Osteocyte (in vitro differentiated cells): Measurements from ENCODE around the gene MDN1. TPM values are rescaled to one million over a fixed set of nuclear protein-coding genes. Genes with fewer than 3 reads are reported as not detected.

Source experiments
- DNase-seq: peaks from one replicate; pipeline ENCODE4 v3.0.0; 2021; ENCODE audit warnings: mixed read lengths; ENCODE audit not compliant: unreplicated experiment; ENCODE audit errors: extremely low spot score
- H3K27ac Mint-ChIP-seq: one replicate; pipeline ENCODE4 v1.8.0; 2021; ENCODE audit warnings: mild to moderate bottlenecking, mixed read lengths; ENCODE audit not compliant: unreplicated experiment
- H3K27me3 Mint-ChIP-seq: one replicate; pipeline ENCODE4 v1.8.0; 2021; ENCODE audit warnings: mixed read lengths; ENCODE audit not compliant: unreplicated experiment
- H3K36me3 Mint-ChIP-seq: one replicate; pipeline ENCODE4 v1.8.0; 2021; ENCODE audit warnings: mixed read lengths; ENCODE audit not compliant: unreplicated experiment
- H3K4me1 Mint-ChIP-seq: one replicate; pipeline ENCODE4 v1.8.0; 2021; ENCODE audit warnings: mixed read lengths; ENCODE audit not compliant: unreplicated experiment
- H3K4me3 Mint-ChIP-seq: one replicate; pipeline ENCODE4 v1.8.0; 2021; ENCODE audit warnings: mild to moderate bottlenecking, moderate library complexity, mixed read lengths; ENCODE audit not compliant: unreplicated experiment
- H3K9me3 Mint-ChIP-seq: one replicate; pipeline ENCODE4 v1.8.0; 2021; ENCODE audit warnings: mixed read lengths; ENCODE audit not compliant: unreplicated experiment
- CTCF ChIP-seq: fragments of 200-600 bp; sonication (generic); IDR thresholded peaks from 2 replicates; pipeline ENCODE4 v1.5.0; 2021; ENCODE audit warnings: antibody characterized with exemption, mild to moderate bottlenecking, moderate library complexity
- total RNA-seq: library from RNA; stranded (reverse); gene quantifications from 2 replicates; pipeline ENCODE4 v1.2.1, GENCODE V29; 2021

Gene MDN1
- total RNA-seq, 1 donor from 2014 or later = 30.8 TPM

- no peak for DNase-seq
- H3K36me3 Mint-ChIP-seq = peaks cover 32% of the 10 kb centered on the region
- H3K27ac Mint-ChIP-seq = no peak overlapping the region
- no peak for TF ChIP-seq CTCF
- no peak overlapping the region for H3K4me3 Mint-ChIP-seq
- no peaks in the 10 kb centered on the region for H3K9me3 Mint-ChIP-seq
- no peaks in the 10 kb centered on the region for H3K27me3 Mint-ChIP-seq
- no peaks in the 10 kb centered on the region for H3K4me1 Mint-ChIP-seq
Observed at GRCh38 chr6:89769572-89769971, 50.0 kb downstream of the MDN1 start.

GRCh38 chr6:89768324-89768723, 51.3 kb downstream of the MDN1 start:
- Mint-ChIP-seq H3K4me1 (no peaks in the 10 kb centered on the region), H3K27ac (no peak overlapping the region), H3K9me3 (no peaks in the 10 kb centered on the region), H3K4me3 (no peak overlapping the region), H3K27me3 (no peaks in the 10 kb centered on the region), H3K36me3 (peaks cover 33% of the 10 kb centered on the region)
- no peak for DNase-seq
- TF ChIP-seq CTCF = no peak

- Mint-ChIP-seq H3K27me3 (no peaks in the 10 kb centered on the region), H3K36me3 (peaks cover 26% of the 10 kb centered on the region), H3K4me3 (no peak overlapping the region), H3K27ac (no peak overlapping the region), H3K4me1 (no peaks in the 10 kb centered on the region), H3K9me3 (no peaks in the 10 kb centered on the region)
- DNase-seq = no peak
- TF ChIP-seq CTCF = no peak
Observed at GRCh38 chr6:89763550-89763949, 56.0 kb downstream of the MDN1 start.

- DNase-seq = no peak
- H3K9me3 Mint-ChIP-seq = no peaks in the 10 kb centered on the region
- H3K4me3 Mint-ChIP-seq = no peak overlapping the region
- H3K27ac Mint-ChIP-seq = no peak overlapping the region
- TF ChIP-seq CTCF = no peak
- H3K36me3 Mint-ChIP-seq = peaks cover 37% of the 10 kb centered on the region
- H3K27me3 Mint-ChIP-seq = no peaks in the 10 kb centered on the region
- H3K4me1 Mint-ChIP-seq = no peaks in the 10 kb centered on the region
Observed at GRCh38 chr6:89758830-89759229, 60.8 kb downstream of the MDN1 start.

- Mint-ChIP-seq H3K4me1 (no peaks in the 10 kb centered on the region), H3K27me3 (no peaks in the 10 kb centered on the region), H3K27ac (no peak overlapping the region), H3K36me3 (peaks cover 48% of the 10 kb centered on the region), H3K9me3 (no peaks in the 10 kb centered on the region), H3K4me3 (no peak overlapping the region)
- no peak for DNase-seq
- TF ChIP-seq CTCF = no peak
Observed at GRCh38 chr6:89750338-89750737, 69.3 kb downstream of the MDN1 start.
